ENCODE data around the gene CDH26. TPM values are rescaled to one million over a fixed set of nuclear protein-coding genes. Genes with fewer than 3 reads are reported as not detected.

The CDH26 gene
- total and polyA plus RNA-seq, 2 of the 13 experiments (the other 11 are each of a cell fraction or from before 2014, with no cell fraction given): 0.40 to 1.1 TPM

- 0 out of 2 replicates have a peak, but pooled peaks have one; percentile 54 for TF ChIP-seq ZNF639 (CRISPR knock-in tag; conservative IDR thresholded peaks at IDR 0.05)
- peak; percentile 54; the same call in 1 of the 2 replicates for TF ChIP-seq ZFP91 (CRISPR knock-in tag; IDR thresholded peaks at IDR 0.05; ENCODE audit: borderline replicate concordance)
- peak; percentile 24; the same call in 1 of the 2 replicates for TF ChIP-seq SMAD9 (CRISPR knock-in tag; IDR thresholded peaks at IDR 0.05)
- TF ChIP-seq HDAC2 (CRISPR knock-in tag; IDR thresholded peaks at IDR 0.05): 0 out of 2 replicates have a peak, but pooled peaks have one; percentile 28
- TF ChIP-seq FOXA3 (CRISPR knock-in tag; IDR thresholded peaks at IDR 0.05): no peak
- TF ChIP-seq KAT7 (CRISPR knock-in tag; IDR thresholded peaks at IDR 0.05; ENCODE audit: borderline replicate concordance): peak; percentile 60; the same call in 1 of the 2 replicates
- peak; percentile 19; the same call in 1 of the 2 replicates for TF ChIP-seq SP4 (CRISPR knock-in tag; IDR thresholded peaks at IDR 0.05)
- no peak for TF ChIP-seq ZNF280D (CRISPR knock-in tag; IDR thresholded peaks at IDR 0.05)
- no peak for TF ChIP-seq ZFP82 (CRISPR knock-in tag; IDR thresholded peaks at IDR 0.05; ENCODE audit: borderline replicate concordance)
- no peak for TF ChIP-seq ATF6 (CRISPR knock-in tag; conservative IDR thresholded peaks at IDR 0.05)
- peak; percentile 66; the same call in 1 of the 2 replicates for TF ChIP-seq ETV6 (CRISPR knock-in tag; conservative IDR thresholded peaks at IDR 0.05)
- no peak for TF ChIP-seq KLF15 (CRISPR knock-in tag; IDR thresholded peaks at IDR 0.05; ENCODE audit: borderline replicate concordance)
- TF ChIP-seq NFKB2 (CRISPR knock-in tag; IDR thresholded peaks at IDR 0.05; ENCODE audit: borderline replicate concordance): peak; percentile 40; the same call in 1 of the 2 replicates
- peak; percentile 46; the same call in 1 of the 2 replicates for TF ChIP-seq FOXC1 (CRISPR knock-in tag; IDR thresholded peaks at IDR 0.05; ENCODE audit: borderline replicate concordance)
- 0 out of 2 replicates have a peak, but pooled peaks have one; percentile 32 for TF ChIP-seq ZNF556 (CRISPR knock-in tag; IDR thresholded peaks at IDR 0.05; ENCODE audit: borderline replicate concordance)
- no peak for TF ChIP-seq MAFK (conservative IDR thresholded peaks at IDR 0.05 in 1 of 2, IDR thresholded peaks at IDR 0.05 in 1 of 2; ENCODE audit: low read length in 2 of 2)
- no peak for TF ChIP-seq ZNF761 (CRISPR knock-in tag; conservative IDR thresholded peaks at IDR 0.05)
- TF ChIP-seq ISL2 (CRISPR knock-in tag; IDR thresholded peaks at IDR 0.05): 0 out of 2 replicates have a peak, but pooled peaks have one; percentile 22
- TF ChIP-seq ZNF777 (CRISPR knock-in tag; IDR thresholded peaks at IDR 0.05): peak; percentile 40; the same call in 1 of the 2 replicates
- 0 out of 2 replicates have a peak, but pooled peaks have one; percentile 13 for TF ChIP-seq RXRA (CRISPR knock-in tag; IDR thresholded peaks at IDR 0.05)
- no peak for TF ChIP-seq ADNP (CRISPR knock-in tag; IDR thresholded peaks at IDR 0.05)
Observed at GRCh38 chr20:59933849-59934585, 24.2 kb upstream of the CDH26 start (continued).

Measured in HepG2 (cell line).